Mesendoderm (in vitro differentiated cells): ENCODE data around the gene CDYL.

Experiments
- DNase-seq: peaks from one replicate; pipeline ENCODE4 v3.0.0; 2013
- H2AK5ac ChIP-seq: 2 replicates; pipeline ENCODE4 v1.6.1; 2013; ENCODE audit warnings: low read length, inconsistent platforms
- H2BK120ac ChIP-seq: 2 replicates; pipeline ENCODE4 v1.6.1; 2013; ENCODE audit warnings: low read depth, mild to moderate bottlenecking, low read length, moderate library complexity, mixed read lengths
- H2BK15ac ChIP-seq: replicated peaks from 2 replicates; pipeline ENCODE4 v1.6.1; 2013; ENCODE audit warnings: low read depth, mild to moderate bottlenecking, moderate library complexity
- H2BK5ac ChIP-seq: 2 replicates; pipeline ENCODE4 v1.6.1; 2013; ENCODE audit warnings: low read length, inconsistent platforms
- H3K18ac ChIP-seq: 2 replicates; pipeline ENCODE4 v1.6.1; 2013; ENCODE audit warnings: mild to moderate bottlenecking, low read length, mixed read lengths
- H3K23ac ChIP-seq: one replicate; pipeline ENCODE4 v1.6.1; 2013; ENCODE audit warnings: low read length
- H3K27ac ChIP-seq: 2 replicates; pipeline ENCODE4 v1.5.1; 2013; ENCODE audit warnings: low read depth, mild to moderate bottlenecking, inconsistent platforms, low read length, moderate library complexity
- H3K27me3 ChIP-seq: 2 replicates; pipeline ENCODE4 v1.6.1; 2013; ENCODE audit warnings: low read length, control low read depth, mild to moderate bottlenecking, inconsistent platforms; ENCODE audit not compliant: insufficient read depth, poor library complexity
- H3K36me3 ChIP-seq: 2 replicates; pipeline ENCODE4 v1.6.1; 2013; ENCODE audit warnings: low read length, inconsistent platforms; ENCODE audit not compliant: control insufficient read depth, insufficient read depth
- H3K4ac ChIP-seq: one replicate; pipeline ENCODE4 v1.6.1; 2013; ENCODE audit warnings: low read depth, mild to moderate bottlenecking, low read length, moderate library complexity
- H3K4me1 ChIP-seq: 2 replicates; pipeline ENCODE4 v1.6.1; 2013; ENCODE audit warnings: low read depth, low read length, inconsistent platforms; ENCODE audit not compliant: control insufficient read depth
- H3K4me2 ChIP-seq: 2 replicates; pipeline ENCODE4 v1.6.1; 2013; ENCODE audit warnings: low read length
- H3K4me3 ChIP-seq: 2 replicates; pipeline ENCODE4 v1.5.1; 2013; ENCODE audit warnings: mild to moderate bottlenecking, low read length
- H3K56ac ChIP-seq: one replicate; pipeline ENCODE4 v1.6.1; 2013; ENCODE audit warnings: low read length
- H3K79me1 ChIP-seq: 2 replicates; pipeline ENCODE4 v1.6.1; 2013; ENCODE audit warnings: low read length, inconsistent platforms
- H3K79me2 ChIP-seq: 2 replicates; pipeline ENCODE4 v1.6.1; 2013; ENCODE audit warnings: mild to moderate bottlenecking, low read length; ENCODE audit not compliant: control insufficient read depth, insufficient read depth
- H3K9ac ChIP-seq: 2 replicates; pipeline ENCODE4 v1.6.1; 2013; ENCODE audit warnings: low read length, inconsistent platforms
- H4K5ac ChIP-seq: one replicate; pipeline ENCODE4 v1.6.1; 2013; ENCODE audit warnings: low read length
- H4K8ac ChIP-seq: one replicate; pipeline ENCODE4 v1.6.1; 2013; ENCODE audit warnings: low read depth, mild to moderate bottlenecking, control low read depth, low read length, moderate library complexity
- WGBS: extraction: QIAGEN DNeasy Blood & Tissue Kit; methylation state at CpG from one replicate; pipeline ENCODE4 v1.1.7; 2013; ENCODE audit warnings: low lambda C conversion rate, missing lambda C conversion rate; ENCODE audit not compliant: insufficient coverage; ENCODE audit errors: extremely low coverage; 5-methylcytosine and 5-hydroxymethylcytosine counted together

The CDYL gene

DNA sequence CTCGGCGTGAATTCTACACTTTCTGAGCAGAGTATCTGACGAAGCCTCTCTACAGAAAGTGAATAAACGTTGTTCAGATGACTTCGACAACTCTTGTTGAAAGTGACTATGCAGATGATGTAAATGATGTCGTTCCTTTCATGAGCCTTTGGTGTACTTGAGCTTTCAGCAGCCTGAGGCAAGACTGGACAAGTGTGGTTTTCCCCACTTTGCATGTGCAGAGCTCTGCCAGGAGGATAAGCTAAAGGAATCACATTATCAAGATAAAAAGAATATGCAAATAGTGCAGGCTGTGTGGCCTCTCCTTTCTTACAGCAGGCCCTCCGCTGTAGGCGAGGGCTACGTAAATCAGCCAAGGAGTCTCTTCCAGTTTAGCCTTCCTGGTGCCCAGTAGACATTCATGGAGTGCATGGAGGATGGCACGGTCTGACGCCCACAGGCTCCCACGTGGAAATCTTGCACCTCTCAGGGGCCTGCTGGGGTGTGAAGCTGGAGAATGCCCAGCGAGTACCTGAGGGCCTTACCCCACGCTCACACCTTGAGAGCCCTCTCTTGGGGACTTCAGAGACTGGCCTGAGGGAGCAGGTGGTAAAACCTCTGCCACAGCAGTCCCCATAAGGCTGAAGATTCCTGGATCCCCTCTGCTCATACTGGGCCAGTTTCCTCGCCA lies 172.7 kb downstream of the CDYL start:
- Histone ChIP-seq H3K23ac (no peak overlapping the region), H3K4me2 (no peak overlapping the region), H3K18ac (no peak overlapping the region), H4K5ac (no peak overlapping the region), H3K9ac (no peak overlapping the region), H3K79me2 (no peaks in the 10 kb centered on the region), H3K4ac (no peak overlapping the region), H3K79me1 (no peaks in the 10 kb centered on the region), H2BK15ac (no peak overlapping the region), H3K27ac (no peak overlapping the region), H4K8ac (no peak overlapping the region), H3K4me3 (no peak overlapping the region), H3K4me1 (peaks cover 4% of the 10 kb centered on the region), H2BK5ac (no peak overlapping the region), H3K36me3 (peaks cover 3% of the 10 kb centered on the region), H2AK5ac (no peak overlapping the region), H3K27me3 (no peaks in the 10 kb centered on the region), H3K56ac (no peak overlapping the region), H2BK120ac (no peak overlapping the region)
- no peak for DNase-seq
- no CpG with 5 or more reads among the region's 15 CpGs for WGBS

GRCh38 chr6:4950076-4950475 lies 173.9 kb downstream of the CDYL start:
- Histone ChIP-seq H3K18ac (no peak overlapping the region), H3K27ac (no peak overlapping the region), H3K56ac (no peak overlapping the region), H2BK5ac (no peak overlapping the region), H3K23ac (no peak overlapping the region), H3K4ac (no peak overlapping the region), H3K27me3 (no peaks in the 10 kb centered on the region), H3K36me3 (peaks cover 3% of the 10 kb centered on the region), H3K4me1 (peaks cover 4% of the 10 kb centered on the region), H3K79me2 (no peaks in the 10 kb centered on the region), H3K4me3 (no peak overlapping the region), H2BK15ac (no peak overlapping the region), H3K4me2 (no peak overlapping the region), H2BK120ac (no peak overlapping the region), H3K9ac (no peak overlapping the region), H4K5ac (no peak overlapping the region), H2AK5ac (no peak overlapping the region), H4K8ac (no peak overlapping the region), H3K79me1 (no peaks in the 10 kb centered on the region)
- no peak for DNase-seq
- WGBS, result no CpG with 5 or more reads among the region's 11 CpGs

DNA sequence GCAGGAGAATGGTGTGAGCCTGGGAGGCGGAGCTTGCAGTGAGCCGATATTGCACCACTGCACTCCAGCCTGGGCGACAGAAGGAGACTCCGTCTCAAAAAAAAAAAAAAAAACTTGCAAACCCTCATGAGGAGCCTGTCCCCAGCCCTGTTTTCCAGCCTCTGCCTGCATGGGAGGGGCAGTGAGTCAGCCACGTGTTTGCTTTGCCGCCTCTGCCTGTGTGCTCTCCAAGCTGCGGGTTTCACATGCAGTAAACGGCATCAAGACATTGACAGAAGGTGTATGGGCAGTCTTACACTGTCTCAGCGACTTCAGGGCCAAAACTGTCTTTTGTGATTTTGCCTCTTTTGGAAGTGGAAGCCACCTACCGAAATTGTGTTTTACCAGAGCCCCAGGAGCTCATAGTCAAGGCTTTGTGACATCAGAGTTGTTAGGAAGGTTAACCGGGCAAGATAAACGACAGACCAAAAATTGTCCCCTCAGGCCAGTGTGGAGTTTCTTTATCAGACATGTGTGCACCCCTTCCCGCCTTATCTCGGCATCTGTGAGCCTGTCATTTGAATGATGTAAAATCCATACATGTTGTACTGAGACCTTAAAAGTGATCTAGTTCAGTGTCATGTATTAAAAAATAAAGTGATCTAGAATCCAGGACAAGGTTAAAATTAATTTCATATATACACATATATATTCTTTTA lies 174.8 kb downstream of the CDYL start:
- Histone ChIP-seq H3K4me3 (no peak overlapping the region), H2BK120ac (no peak overlapping the region), H3K23ac (no peak overlapping the region), H3K79me1 (no peaks in the 10 kb centered on the region), H3K4ac (no peak overlapping the region), H4K8ac (no peak overlapping the region), H3K4me2 (no peak overlapping the region), H3K36me3 (peaks cover 5% of the 10 kb centered on the region), H3K27ac (no peak overlapping the region), H3K27me3 (no peaks in the 10 kb centered on the region), H2BK15ac (no peak overlapping the region), H2BK5ac (no peak overlapping the region), H3K18ac (no peak overlapping the region), H4K5ac (no peak overlapping the region), H3K56ac (no peak overlapping the region), H3K79me2 (no peaks in the 10 kb centered on the region), H2AK5ac (no peak overlapping the region), H3K4me1 (peaks cover 4% of the 10 kb centered on the region), H3K9ac (no peak overlapping the region)
- WGBS, result no CpG with 5 or more reads among the region's 14 CpGs
- no peak for DNase-seq

DNA sequence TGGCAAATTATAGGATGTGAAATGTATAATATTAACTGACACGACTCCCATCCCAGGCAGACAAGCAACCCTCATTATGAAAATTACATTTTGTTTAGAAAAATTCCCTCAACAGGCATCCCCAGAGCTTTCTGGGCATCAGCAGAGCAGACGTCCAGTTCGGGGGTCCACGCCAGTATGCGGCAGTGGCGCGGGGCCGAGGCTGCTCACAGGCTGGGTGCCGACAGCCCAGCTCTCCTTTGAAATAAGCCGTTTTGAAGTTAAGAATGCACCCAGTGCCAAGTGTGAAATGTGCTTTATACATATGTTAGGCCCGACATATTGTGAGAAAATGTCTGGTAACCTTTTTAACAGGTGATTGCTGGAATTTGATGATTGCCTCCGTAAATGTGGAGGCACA lies 177.2 kb downstream of the CDYL start:
- no peak overlapping the region for H3K27ac ChIP-seq
- H3K4me1 ChIP-seq, result peaks cover 4% of the 10 kb centered on the region
- no peak overlapping the region for H4K8ac ChIP-seq
- no peak overlapping the region for H3K18ac ChIP-seq
- no peak overlapping the region for H2AK5ac ChIP-seq
- H3K56ac ChIP-seq, result no peak overlapping the region
- no peak overlapping the region for H2BK5ac ChIP-seq
- H3K79me1 ChIP-seq, result no peaks in the 10 kb centered on the region
- H3K4ac ChIP-seq, result no peak overlapping the region
- no peak overlapping the region for H2BK15ac ChIP-seq
- H3K4me3 ChIP-seq, result no peak overlapping the region
- H3K23ac ChIP-seq, result no peak overlapping the region
- WGBS, result no CpG with 5 or more reads among the region's 12 CpGs
- H3K4me2 ChIP-seq, result no peak overlapping the region
- no peaks in the 10 kb centered on the region for H3K27me3 ChIP-seq
- no peak overlapping the region for H3K9ac ChIP-seq
- no peaks in the 10 kb centered on the region for H3K79me2 ChIP-seq
- no peak overlapping the region for H4K5ac ChIP-seq
- H3K36me3 ChIP-seq, result peaks cover 5% of the 10 kb centered on the region
- no peak for DNase-seq
- H2BK120ac ChIP-seq, result no peak overlapping the region

- peaks cover 2% of the 10 kb centered on the region for H3K36me3 ChIP-seq
- no peak overlapping the region for H4K8ac ChIP-seq
- no peak overlapping the region for H3K4ac ChIP-seq
- H3K79me2 ChIP-seq, result no peaks in the 10 kb centered on the region
- H3K4me2 ChIP-seq, result no peak overlapping the region
- H3K56ac ChIP-seq, result no peak overlapping the region
- no peaks in the 10 kb centered on the region for H3K4me1 ChIP-seq
- H2BK15ac ChIP-seq, result no peak overlapping the region
- no peak overlapping the region for H2BK120ac ChIP-seq
- H2BK5ac ChIP-seq, result no peak overlapping the region
- WGBS, result no CpG with 5 or more reads among the region's 5 CpGs
- H3K18ac ChIP-seq, result no peak overlapping the region
- H3K27ac ChIP-seq, result no peak overlapping the region
- DNase-seq, result no peak
- no peak overlapping the region for H3K23ac ChIP-seq
- H3K79me1 ChIP-seq, result no peaks in the 10 kb centered on the region
- H2AK5ac ChIP-seq, result no peak overlapping the region
- H3K4me3 ChIP-seq, result no peak overlapping the region
- H4K5ac ChIP-seq, result no peak overlapping the region
- H3K27me3 ChIP-seq, result no peaks in the 10 kb centered on the region
- no peak overlapping the region for H3K9ac ChIP-seq
Observed at GRCh38 chr6:4956625-4957024, 180.4 kb downstream of the CDYL start.
